ENCODE results near the gene STAT5A.
A peak's percentile ranks its signal among the peaks of the same experiment; 100 is the strongest.
"Not testable (repeated sequence)": the region's sequence is repeated elsewhere in the genome, so short reads cannot be mapped to it uniquely, and the experiment has no call there.

STAT5A gene

DNA sequence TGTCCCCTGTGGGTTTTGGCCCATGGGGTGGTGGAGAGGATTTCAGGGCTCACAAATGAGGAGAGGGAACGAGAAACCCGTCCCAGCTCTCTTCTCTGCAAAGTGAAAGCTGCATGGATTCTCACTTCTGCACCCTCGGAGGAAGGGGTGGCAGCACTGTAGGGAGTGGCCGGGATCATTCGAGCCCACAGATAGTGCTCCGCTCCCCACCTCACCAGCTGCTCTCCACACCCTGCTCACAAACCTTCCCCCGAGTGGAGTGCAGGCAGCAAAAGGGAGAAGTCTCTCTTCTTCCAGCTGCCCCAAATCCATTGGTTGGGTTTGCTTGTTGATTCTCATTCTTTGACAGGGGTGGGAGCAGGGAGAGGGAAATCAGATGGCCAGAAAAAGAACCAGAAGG lies 20.1 kb downstream of the STAT5A start:
- DNase-seq (ENCODE audit: low spot score), result no peak

DNA sequence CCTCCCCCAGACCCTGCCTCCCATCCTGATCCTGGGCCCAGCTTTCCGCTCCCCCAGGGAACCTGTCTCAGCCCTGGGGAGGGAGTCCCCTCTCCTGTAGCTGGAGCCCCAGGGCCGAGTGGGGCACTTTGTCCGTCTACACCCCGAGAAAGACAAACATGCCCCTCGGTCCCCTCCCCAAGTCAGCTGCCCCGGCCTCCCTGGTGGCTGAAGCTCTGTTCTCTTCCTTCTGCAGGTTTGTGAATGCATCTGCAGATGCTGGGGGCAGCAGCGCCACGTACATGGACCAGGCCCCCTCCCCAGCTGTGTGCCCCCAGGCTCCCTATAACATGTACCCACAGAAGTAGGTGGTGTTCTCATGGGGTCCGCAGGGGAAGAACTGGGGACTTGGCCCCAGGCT lies 20.8 kb downstream of the STAT5A start:
- no peak for DNase-seq (ENCODE audit: low spot score)

DNA sequence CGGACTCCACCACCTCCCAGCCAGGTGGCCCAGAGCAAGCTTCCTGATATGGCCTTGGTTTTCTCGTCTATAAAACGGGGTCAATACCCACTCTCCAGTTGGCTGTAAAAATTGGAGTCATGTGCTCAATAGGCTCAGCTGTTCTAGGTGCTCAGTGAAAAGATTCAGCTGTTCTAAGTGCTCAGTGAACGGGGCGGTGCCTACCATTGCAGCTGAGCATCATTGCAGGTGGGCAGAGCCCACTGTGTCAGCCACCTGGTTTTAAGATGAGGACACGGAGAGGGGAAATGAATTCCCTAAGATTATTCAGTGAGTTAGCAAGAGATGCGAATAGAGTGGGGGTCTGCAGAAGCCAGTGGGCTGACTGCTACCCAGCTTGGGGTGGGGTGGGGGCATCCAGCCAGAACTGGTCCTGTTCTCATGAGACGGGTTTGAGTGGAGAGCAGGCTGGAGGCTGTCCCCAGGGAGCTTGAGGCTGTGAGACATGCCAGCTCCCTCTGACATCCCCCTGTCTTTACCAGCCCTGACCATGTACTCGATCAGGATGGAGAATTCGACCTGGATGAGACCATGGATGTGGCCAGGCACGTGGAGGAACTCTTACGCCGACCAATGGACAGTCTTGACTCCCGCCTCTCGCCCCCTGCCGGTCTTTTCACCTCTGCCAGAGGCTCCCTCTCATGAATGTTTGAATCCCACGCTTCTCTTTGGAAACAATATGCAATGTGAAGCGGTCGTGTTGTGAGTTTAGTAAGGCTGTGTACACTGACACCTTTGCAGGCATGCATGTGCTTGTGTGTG lies 21.9 kb downstream of the STAT5A start:
- DNase-seq (ENCODE audit: low spot score), result no peak

DNA sequence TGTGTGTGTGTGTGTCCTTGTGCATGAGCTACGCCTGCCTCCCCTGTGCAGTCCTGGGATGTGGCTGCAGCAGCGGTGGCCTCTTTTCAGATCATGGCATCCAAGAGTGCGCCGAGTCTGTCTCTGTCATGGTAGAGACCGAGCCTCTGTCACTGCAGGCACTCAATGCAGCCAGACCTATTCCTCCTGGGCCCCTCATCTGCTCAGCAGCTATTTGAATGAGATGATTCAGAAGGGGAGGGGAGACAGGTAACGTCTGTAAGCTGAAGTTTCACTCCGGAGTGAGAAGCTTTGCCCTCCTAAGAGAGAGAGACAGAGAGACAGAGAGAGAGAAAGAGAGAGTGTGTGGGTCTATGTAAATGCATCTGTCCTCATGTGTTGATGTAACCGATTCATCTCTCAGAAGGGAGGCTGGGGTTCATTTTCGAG lies 22.5 kb downstream of the STAT5A start:
- DNase-seq (ENCODE audit: low spot score), result no peak

DNA sequence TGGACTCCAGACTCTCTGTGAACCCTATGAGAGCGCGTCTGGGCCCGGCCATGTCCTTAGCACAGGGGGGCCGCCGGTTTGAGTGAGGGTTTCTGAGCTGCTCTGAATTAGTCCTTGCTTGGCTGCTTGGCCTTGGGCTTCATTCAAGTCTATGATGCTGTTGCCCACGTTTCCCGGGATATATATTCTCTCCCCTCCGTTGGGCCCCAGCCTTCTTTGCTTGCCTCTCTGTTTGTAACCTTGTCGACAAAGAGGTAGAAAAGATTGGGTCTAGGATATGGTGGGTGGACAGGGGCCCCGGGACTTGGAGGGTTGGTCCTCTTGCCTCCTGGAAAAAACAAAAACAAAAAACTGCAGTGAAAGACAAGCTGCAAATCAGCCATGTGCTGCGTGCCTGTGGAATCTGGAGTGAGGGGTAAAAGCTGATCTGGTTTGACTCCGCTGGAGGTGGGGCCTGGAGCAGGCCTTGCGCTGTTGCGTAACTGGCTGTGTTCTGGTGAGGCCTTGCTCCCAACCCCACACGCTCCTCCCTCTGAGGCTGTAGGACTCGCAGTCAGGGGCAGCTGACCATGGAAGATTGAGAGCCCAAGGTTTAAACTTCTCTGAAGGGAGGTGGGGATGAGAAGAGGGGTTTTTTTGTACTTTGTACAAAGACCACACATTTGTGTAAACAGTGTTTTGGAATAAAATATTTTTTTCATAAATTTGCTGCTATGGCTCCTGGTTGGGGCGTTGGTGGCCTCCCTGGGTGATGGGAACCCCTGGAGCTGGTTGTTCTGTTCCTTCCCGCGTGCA lies 23.1 kb downstream of the STAT5A start:
- DNase-seq (ENCODE audit: low spot score), result no peak

DNA sequence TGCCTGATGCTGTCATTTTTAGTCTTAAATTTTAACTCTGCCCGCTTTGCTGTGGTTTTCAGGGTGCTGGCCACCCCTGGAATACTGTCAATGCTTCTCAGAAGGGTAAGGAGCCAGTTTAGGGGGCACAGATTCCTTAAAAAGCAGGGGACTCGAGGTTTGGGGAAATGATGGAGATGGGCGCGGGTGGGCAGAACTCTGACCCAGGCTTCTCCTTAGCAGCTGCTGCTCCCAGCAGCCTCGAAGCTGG lies 23.7 kb downstream of the STAT5A start:
- no peak for DNase-seq (ENCODE audit: low spot score)

DNA sequence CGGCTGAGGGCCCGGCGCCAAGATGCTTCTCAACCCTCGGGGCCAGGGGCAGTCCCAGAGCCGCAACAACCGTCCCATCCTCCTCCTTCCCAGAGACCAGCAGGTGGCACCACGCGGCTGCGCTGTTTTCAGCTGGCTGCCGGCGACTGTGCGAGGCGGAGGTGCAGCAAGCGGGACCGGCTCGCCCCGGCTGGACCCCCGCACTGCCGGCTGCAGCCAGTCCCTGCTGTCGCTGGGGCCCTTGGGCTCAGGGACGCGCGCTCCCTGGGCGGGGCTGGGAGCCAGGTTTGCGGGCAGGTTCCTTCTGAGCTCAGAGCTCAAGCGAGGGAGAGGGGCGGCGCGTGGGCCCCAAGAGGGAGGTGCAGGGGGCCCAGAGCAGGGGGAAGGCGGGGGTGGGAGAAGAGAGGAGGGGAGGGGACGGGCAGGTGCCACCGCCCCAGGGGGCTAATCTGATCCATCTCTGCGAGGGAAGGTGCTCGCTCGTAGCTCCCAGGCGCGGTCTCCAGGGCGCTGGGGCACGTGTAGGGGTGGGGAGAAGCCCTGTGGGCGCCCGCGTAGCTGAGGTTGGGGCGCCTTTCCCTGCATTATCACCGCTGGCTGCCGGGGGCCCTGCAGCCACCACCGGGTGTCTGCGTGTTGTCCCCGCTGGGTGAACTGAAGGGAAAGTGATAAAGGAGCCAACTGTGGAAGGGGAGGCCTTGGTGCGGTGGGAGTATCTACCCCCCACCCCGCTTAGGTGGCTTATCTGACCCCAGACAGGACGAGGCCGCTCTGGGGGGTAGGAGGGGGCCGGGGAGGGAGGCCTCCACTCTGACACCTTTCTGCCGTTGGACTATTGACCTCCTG lies 24.2 kb downstream of the STAT5A start:
- DNase-seq (ENCODE audit: low spot score), result peak; percentile 96

DNA sequence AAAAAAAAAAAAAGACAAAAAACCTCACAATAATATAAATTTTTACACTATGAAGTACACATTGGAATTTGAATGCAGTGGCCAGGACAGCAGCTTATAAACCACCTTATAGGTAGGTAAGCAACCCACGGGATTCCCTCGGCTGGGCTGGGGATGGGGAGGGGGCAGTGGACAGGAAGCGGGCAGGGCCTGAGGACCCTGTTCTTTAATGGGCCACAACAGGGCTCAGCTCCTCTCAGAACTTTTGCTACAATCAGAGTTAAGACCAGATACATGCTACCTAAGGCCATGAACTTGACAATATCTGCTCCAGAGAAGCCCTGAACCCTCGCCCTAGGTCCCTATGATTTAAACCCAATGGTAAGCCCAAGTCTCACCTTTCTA lies 25.1 kb downstream of the STAT5A start:
- no peak for DNase-seq (ENCODE audit: low spot score)

DNA sequence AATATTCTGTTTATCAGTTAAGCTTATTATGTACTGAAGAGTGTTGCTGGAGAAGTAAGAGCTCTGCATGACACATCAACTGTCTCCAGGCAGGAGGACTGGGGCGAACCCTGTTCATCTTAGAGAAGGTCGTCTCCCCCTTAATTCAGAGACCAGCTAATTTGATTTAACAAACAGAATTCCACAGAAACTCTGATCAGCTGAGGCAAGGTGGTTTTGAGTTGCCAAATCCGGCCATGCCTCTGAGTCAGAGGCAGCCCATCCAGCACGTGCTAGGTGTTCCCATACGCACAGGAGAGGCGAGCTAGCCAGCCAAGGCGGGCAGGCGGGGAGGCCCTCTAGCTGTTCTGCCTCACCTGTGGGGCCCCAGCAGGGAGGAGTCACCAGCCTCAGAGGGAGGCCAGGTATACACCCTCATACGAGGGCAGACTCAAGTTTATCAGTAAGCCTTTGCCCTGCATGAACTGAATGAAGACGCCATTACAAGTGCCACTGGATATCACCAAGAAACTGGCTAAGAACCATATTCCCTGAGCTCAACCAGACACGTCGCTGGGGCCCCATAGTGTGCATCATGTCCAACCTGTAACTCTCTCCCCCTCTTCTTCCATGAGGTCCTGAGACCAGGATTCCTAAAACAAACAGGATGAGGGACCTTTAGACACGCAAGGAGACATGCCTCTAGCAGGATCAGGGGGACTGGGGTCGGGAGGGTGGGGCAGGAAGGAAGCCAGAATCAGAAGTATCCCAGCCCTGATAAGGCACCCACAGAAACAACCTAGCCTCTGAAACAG lies 25.7 kb downstream of the STAT5A start:
- DNase-seq (ENCODE audit: low spot score), result no peak

DNA sequence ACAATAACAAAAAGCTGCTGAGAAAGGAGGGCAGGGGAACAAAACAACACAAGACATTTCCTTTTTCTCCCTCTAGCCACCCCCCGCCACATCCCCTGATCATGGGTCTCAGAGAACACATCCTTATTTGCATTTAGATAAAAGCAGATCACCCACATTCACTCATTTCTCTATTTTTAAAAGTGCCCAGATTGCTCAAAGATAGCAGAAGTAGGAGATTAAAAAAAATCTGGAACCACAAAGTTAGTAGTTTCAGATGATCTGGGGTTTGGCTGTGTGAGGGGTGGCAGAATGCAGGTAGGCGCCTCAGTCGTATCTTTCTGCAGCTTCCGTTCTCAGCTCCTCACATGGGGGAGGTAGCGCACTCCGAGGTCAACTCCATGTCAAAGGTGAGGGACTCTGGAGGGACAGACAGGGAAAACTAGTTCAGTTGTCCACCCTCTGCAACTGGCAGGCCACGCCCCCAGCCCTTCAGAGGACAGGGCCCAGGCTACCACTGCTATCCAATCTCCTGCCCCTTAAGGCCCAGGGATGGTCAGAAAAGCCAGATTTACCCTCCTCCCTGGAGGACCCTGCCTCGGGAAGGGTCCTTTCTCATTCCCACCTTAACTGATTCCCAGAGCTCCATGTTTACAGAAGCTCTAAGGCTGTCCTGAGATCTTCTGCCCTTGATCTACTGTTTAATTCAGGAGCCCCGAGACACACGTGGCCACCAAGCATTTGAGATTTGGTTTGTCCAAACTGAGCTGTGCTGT lies 27.3 kb downstream of the STAT5A start:
- DNase-seq (ENCODE audit: low spot score), result no peak

DNA sequence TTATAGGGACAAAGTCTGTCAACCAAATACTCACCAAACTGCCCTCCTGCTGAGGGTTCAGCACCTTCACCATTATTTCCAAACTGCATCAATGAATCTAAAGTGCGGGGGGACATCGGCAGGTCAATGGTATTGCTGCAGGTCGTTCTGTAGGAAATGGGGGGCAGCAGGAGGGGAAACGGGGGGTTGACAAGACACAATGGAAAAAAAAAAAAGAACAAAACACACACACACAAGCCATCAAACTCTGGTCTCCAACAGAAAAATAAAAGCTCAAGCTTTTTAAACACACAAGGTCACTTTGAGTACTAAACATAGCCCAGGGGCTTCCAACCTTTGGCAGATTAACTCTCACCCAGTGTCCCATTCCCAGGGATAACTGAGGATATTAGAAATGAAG lies 28.5 kb downstream of the STAT5A start:
- DNase-seq (ENCODE audit: low spot score), result no peak

DNA sequence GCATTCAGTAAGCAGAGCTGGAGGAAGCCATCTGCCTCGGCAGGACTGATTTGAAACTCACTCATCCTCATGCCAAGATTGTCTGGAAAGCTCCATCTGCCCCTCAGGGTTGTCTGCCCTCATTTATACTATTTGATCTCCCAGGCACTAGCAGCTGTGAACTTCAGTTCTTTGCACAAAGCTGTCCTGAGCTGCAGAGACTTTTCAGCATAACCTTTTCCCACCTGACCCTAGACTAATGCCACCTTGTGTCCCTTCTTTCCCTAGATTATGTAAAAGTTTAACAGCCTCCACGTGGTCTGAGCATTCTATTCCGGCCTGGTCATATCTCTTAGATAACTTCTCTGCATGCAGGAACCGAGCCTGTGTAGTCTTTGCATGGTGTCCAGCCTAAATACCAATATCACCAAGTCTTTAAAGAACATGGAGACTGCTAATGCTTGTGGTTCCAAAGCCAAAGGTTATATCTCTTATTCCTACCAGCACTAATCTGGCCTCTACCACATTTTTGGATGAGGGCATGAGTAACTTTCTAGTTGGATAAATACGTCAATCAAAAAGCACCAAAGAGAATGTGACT lies 29.1 kb downstream of the STAT5A start:
- DNase-seq (ENCODE audit: low spot score), result no peak

DNA sequence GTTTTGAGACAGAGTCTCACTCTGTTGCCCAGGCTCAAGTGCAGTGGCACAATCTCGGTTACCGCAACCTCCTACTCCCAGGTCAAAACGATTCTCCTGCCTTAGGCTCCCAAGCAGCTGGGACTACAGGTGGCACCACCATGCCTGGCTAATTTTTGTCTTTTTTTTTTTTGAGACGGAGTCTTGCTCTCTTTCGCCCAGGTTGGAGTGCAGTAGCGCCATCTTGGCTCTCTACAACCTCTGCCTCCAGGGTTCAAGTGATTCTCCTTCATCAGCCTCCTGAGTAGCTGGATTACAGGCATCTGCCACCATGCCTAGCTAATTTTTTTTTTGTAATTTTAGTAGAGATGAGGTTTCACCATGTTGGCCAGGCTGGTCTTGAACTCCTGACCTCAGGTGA lies 29.7 kb downstream of the STAT5A start:
- not testable (repeated sequence) for DNase-seq (ENCODE audit: low spot score)

DNA sequence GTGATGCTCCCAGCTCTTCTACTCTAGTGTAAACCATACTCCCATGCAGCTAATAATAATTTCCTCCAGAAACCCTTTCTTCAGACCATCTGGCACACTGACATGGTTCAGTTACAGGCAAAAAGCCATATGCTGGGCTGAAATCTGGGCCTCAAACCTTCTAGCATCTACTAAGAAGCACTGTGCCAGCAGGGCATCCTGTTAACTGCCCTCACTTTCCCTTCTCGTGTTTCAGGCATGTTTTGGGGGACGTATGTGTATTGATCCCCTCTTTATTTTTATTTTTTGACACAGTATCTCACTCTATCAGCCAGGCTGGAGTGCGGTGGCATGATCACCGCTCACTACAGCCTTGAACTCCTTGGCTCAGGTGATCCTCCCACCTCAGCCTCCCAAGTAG lies 33.3 kb downstream of the STAT5A start:
- DNase-seq (ENCODE audit: low spot score), result peak; percentile 36

DNA sequence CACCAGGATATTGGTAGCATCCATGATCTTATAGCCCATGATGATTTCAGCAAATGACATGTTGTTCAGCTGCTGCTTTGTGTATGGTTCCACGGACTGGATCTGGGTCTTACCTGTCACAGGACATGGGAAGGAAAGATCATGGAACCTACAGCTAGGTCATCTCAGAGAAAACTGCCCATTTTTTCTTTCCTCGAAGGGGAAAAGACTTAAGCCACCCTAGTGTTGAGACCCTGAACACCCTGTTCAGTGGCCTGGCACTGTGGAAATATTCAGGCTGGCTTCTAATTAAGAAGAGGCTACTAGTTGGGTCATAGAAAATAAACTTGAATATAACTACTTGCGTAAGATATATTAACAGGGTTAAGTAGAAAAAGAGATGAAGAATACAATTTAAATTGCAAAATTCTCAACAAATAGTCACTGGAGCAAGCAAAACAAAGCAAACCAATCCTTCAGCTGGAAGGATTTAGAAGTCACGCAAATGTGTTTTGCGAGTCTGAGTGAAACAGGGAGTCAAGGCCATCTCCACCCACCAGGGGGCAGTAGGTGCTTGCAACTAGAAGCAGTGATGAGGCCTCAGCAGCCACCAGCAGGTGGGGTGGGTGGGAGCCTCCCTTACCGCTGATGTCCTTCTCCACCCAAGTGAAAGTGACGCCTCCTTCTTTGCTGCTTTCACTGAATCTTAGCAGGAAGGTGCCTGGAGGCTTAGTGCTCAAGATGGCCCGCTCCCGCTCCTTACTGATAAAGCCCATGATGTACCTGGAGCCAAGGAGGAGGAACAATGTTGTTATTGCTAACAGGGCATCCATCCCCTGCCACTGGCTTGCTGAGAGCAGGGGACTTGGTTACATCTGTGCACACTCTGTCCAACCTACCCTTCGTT lies 34.3 kb downstream of the STAT5A start:
- peak; percentile 97 for DNase-seq (ENCODE audit: low spot score)

DNA sequence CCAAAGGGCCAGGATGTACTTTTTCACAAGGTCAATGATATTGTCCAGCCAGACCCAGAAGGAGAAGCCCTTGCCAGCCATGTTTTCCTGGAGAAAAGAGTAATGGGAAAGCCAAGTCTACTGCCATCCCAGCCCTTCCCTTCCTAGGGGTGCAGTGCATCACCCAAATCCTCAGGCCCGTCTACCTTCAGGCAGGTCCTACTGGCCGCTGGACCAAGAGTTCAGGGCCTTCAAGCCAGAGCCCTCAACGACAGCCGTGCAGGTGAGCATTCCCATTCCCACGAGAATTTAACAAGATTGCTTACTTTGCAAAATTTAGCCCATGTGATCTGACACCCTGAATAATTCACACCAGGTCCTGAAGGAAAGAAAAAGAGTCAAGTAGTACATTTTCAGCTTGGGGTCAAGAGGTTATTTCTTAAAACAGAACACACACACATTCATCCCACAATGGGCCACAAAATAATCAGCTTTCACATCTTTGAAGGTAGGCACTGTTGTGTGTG lies 35.0 kb downstream of the STAT5A start:
- DNase-seq (ENCODE audit: low spot score), result peak; percentile 39

DNA sequence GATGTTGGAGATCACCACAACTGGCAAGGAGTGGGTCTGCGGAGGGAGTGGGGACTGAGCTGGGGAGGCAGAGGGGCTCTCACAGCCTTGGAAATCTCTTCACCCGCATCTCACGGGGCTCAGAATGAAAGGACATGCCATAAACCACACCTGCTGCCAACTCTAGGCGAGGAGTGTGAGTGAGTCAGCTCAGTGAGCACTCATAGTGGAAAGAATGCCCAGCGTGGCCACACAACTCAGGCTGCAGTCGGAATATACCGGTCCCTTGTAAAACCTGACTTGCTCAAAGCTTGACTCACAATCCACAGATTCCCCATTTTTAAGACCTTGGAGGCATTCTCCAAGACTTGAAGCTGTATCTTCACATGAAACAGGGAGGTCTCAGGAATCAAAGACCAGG lies 36.7 kb downstream of the STAT5A start:
- no peak for DNase-seq (ENCODE audit: low spot score)

DNA sequence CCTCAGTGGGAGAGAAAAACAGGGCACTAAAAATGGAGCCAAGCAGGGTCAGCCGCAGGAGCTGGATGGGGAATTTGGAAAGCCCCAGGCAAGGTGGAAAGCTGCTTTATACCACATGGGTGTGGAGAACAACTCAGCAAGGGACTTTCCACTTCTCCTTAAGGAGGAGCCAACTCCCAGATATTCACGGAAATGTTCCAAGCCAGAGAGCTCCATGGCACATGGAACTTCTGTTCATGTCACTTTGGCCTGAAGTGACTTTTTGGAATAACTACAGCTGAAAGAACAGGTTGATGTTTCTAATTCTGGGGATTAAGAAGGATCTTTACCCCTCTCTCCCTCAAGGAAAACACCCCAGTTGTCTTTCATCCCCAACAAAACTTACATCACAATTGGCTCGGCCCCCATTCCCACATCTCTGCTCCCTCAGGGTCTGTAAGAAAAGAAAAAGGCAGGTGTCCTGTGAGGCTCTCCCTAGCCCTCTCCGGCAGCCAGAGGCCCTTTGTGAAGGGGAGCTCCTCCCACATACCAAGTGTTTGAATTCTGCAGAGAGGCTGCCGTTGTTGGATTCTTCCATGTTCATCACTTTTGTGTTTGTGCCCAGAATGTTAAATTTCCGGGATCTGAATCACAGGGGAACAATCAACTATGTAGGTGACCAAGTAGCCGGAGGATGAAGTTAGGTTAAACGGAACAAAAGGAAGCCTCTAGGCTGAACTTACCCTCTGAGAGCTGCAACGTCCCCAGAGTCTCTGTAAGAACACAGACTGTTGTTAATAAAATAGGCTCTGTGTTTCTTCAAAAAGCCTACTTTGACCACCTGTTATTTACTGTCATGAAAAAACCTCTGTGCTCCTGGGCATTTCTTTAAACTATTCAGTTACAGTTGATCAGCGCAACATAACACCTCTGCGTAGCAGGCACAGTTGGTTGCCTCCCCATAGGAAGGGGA lies 41.0 kb downstream of the STAT5A start:
- no peak for DNase-seq (ENCODE audit: low spot score)

DNA sequence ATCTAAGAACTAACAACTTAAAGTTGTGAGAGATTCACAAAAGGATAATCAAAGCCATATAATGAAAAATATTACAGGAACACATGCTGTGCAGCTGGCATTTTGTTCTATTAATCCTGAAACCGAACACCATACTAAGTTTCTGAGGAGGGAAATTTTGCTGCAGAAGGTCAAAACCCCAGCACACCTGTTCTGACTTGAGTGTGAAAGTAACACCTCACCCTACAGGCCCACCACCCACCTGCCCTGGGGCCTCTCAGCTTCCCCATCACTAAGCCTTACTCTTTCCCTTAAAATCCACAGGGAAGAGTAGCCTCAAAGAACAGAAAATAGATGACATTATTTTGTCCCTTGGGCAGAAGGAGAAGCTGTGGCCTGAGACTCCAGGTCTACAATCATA lies 44.8 kb downstream of the STAT5A start:
- DNase-seq (ENCODE audit: low spot score), result no peak
